Measurements from ENCODE around the gene TNPO1. TPM values are rescaled to one million over a fixed set of nuclear protein-coding genes. Genes with fewer than 3 reads are reported as not detected.
A peak's percentile ranks its signal among the peaks of the same experiment; 100 is the strongest.

Gene TNPO1
- total RNA-seq, 4 donors from 2014 or later, result 73.1 to 241 (median 76.8) TPM

- H3K4me3 ChIP-seq, result peak overlapping the region in 1 of 4 donors; percentile 88
- no peak overlapping the region for H3K27ac ChIP-seq
- no peaks in the 10 kb centered on the region for H3K36me3 ChIP-seq
- H3K9me3 ChIP-seq, result no peaks in the 10 kb centered on the region
- peaks cover 0 to 12% (median 0%) of the 10 kb centered on the region in 4 donors for H3K4me1 ChIP-seq
- no peaks in the 10 kb centered on the region for H3K27me3 ChIP-seq
- peak; percentile 71 to 88 (median 78) for DNase-seq
- TF ChIP-seq POLR2A (IDR thresholded peaks at IDR 0.05) (no peak), CTCF (IDR thresholded peaks at IDR 0.05) (peak; percentile 18 to 79 (median 66))
These were observed 2.5 kb downstream of the TNPO1 start for GRCh38 chr5:72818866-72819534.

GRCh38 chr5:72821776-72822175, 5.3 kb downstream of the TNPO1 start:
- Histone ChIP-seq H3K4me3 (no peak overlapping the region), H3K36me3 (no peaks in the 10 kb centered on the region), H3K27me3 (no peaks in the 10 kb centered on the region), H3K4me1 (peaks cover 0 to 12% (median 0%) of the 10 kb centered on the region in 4 donors), H3K27ac (no peak overlapping the region), H3K9me3 (no peaks in the 10 kb centered on the region)
- TF ChIP-seq POLR2A (IDR thresholded peaks at IDR 0.05) (no peak), CTCF (IDR thresholded peaks at IDR 0.05) (no peak)
- no peak for DNase-seq

- Histone ChIP-seq H3K4me1 (peaks cover 0 to 9% (median 0%) of the 10 kb centered on the region in 4 donors), H3K27me3 (no peaks in the 10 kb centered on the region), H3K4me3 (no peak overlapping the region), H3K27ac (no peak overlapping the region), H3K9me3 (no peaks in the 10 kb centered on the region), H3K36me3 (no peaks in the 10 kb centered on the region)
- DNase-seq, result no peak
- no peak for TF ChIP-seq CTCF (IDR thresholded peaks at IDR 0.05)
- TF ChIP-seq POLR2A (IDR thresholded peaks at IDR 0.05), result no peak
These were observed 6.5 kb downstream of the TNPO1 start for GRCh38 chr5:72822944-72823343.

- H3K4me1 ChIP-seq, result no peaks in the 10 kb centered on the region
- no peaks in the 10 kb centered on the region for H3K36me3 ChIP-seq
- no peak overlapping the region for H3K4me3 ChIP-seq
- TF ChIP-seq CTCF (IDR thresholded peaks at IDR 0.05) (no peak), POLR2A (IDR thresholded peaks at IDR 0.05) (no peak)
- H3K27ac ChIP-seq, result no peak overlapping the region
- H3K27me3 ChIP-seq, result no peaks in the 10 kb centered on the region
- no peak for DNase-seq
- H3K9me3 ChIP-seq, result no peaks in the 10 kb centered on the region
These were observed 13.2 kb downstream of the TNPO1 start for GRCh38 chr5:72829707-72830106.

GRCh38 chr5:72830362-72830761, 13.9 kb downstream of the TNPO1 start:
- Histone ChIP-seq H3K27me3 (no peaks in the 10 kb centered on the region), H3K36me3 (no peaks in the 10 kb centered on the region), H3K4me3 (no peak overlapping the region), H3K9me3 (no peaks in the 10 kb centered on the region), H3K4me1 (no peaks in the 10 kb centered on the region), H3K27ac (no peak overlapping the region)
- DNase-seq, result no peak
- TF ChIP-seq POLR2A (IDR thresholded peaks at IDR 0.05), result no peak
- TF ChIP-seq CTCF (IDR thresholded peaks at IDR 0.05), result no peak
